ENCODE results near the gene RAB6B.

Gene RAB6B

DNA sequence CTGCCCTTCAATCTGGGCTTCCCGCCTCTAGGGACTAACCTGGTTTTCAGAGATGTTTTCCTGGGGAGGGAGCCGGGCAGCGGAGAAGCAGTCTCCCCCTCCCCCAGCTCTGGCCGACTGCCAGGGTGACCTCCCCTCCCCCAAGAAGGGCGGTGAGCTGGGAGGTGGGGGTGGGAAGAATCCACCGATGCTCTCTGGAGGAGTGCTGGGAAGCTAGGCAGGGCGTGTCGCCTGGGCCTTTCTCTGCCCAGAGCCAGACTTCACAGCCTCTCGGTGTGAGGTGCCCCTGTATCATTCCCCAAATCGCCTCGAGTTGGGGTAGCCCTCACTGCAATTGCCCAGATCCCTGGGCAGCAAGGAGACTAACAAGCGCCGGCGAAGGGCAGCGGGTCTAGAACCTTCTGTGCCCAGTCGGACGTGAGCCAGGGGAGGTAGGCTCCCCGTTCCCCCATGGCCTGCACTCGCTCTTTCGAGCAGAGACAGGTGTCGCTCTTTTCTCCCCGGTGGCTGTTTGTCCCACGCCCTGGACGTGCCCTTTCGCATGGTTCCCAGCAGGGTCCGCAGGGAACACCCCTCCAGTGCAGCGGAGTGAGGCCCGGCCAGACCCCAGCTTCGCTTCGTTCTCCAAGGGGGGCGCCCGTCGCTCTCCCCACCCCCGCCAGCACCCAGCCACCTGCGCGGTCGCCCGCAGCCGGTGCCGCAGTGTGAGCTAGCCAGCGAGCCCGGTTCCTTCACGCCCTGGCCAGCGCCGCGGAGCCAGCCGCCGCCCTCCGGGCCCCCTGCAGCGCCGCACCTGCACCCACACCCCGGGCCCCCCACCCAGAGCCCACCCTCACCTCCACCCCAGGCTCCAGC is 1.1 kb downstream of the RAB6B start:
- DNase-seq (ENCODE audit: low read depth, low spot score): no peak

- no peak for DNase-seq (ENCODE audit: low read depth, low spot score)
These were observed 1.9 kb downstream of the RAB6B start for GRCh38 chr3:133893683-133894352.

- DNase-seq (ENCODE audit: low read depth, low spot score): no peak
These were observed 3.0 kb downstream of the RAB6B start for GRCh38 chr3:133892541-133893231.

GRCh38 chr3:133891662-133892378 is 3.9 kb downstream of the RAB6B start:
- no peak for DNase-seq (ENCODE audit: low read depth, low spot score)

- DNase-seq (ENCODE audit: low read depth, low spot score): no peak
These were observed 4.6 kb downstream of the RAB6B start for GRCh38 chr3:133890972-133891644.

DNA sequence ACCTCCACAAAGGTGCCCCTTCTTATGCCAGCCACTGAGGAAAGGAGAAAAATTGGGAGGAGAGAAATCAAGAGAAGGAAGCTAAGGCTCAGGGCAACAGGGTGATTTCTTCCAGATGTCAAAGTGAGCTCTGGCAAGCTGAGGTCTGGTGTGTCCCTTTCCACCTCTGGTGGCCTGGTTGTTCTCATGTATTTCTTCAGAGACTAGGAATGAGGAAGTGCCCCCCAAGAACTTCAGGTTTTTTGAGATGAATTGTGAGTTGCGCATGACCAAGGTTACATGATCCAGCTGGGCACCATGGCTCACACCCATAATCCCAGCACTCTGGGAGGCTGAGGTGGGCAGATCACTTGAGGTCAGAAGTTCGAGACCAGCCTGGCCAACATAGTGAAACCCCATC is 5.6 kb downstream of the RAB6B start:
- no peak for DNase-seq (ENCODE audit: low read depth, low spot score)

GRCh38 chr3:133888726-133889340 is 6.8 kb downstream of the RAB6B start:
- no peak for DNase-seq (ENCODE audit: low read depth, low spot score)

DNA sequence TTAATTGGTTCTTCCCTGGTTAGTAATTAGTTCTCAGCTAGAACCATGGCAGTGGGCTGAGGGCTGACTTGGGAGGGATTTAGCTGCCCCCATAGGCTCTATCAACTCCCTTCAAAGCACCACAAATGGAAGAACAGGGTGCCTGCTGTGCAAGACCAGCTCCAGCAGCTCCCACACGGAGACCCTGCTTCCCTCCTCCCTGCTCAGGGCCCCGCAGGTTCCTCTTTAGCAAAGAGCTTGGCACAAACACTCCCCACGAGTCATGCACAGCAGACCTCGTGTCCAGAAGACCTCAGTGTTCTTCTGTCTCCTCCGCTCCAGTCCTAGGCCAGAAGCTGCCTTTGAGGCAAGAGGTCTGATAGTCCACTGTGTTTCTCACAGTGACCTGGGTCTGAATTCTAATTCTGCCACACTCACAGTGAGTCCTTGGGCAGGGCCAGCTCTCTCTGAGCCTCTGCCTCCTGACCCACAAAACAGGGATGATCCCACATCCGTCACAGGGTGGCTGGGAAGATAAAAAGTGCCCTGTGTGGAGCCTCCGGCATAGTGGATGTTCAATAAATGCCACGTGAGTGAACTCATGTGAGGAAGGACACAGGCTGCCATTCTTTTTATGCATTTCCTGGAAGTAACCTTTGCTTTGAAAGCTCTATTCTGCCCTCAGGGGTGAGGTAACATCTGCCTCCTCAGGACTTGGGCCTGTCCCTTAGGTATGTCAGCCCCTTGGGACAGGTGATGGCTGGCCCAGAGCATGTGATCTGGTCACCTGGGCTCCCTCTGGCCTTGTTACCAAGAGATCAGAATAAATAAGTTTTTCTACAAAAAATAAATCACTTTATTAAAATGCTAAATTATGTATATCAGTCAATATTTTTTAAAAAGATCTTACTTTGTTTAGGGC is 7.6 kb downstream of the RAB6B start:
- DNase-seq (ENCODE audit: low read depth, low spot score): no peak

DNA sequence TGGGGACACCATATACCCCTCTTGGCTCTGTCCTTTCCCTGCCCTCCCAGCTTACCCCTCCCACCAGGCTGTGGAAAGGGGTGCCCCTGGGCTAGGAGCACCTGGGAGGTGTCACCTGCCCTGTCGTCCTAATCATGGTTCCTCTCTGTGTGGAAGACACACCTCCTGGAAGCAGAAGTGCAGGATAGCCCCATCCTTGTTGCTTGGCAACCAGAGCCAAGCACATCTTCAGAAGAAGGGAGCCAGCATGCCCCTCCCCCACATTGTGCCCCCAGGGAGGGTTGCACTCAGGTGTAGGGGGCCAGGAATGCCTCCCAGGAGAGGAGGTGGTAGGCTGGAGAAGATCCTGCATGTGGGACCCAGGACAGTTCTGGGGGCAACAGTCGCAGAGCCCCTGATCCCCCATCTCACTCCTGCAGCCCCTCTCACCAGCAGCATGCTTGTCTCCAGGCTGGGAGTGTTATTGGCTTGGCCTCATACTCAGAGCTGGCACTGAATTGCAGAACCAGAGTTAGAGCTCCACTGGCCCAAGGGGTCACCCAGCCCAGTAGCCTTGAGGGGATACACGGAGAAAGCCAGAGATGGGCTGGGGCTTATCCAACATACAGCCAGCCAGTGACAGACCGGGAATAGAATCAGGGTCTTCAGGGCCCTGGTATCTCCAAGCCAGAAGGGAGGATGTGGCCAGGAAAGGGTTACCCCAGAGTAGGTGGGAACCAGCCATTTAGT is 8.4 kb downstream of the RAB6B start:
- DNase-seq (ENCODE audit: low read depth, low spot score): no peak

GRCh38 chr3:133886031-133886722 is 9.5 kb downstream of the RAB6B start:
- DNase-seq (ENCODE audit: low read depth, low spot score): no peak

DNA sequence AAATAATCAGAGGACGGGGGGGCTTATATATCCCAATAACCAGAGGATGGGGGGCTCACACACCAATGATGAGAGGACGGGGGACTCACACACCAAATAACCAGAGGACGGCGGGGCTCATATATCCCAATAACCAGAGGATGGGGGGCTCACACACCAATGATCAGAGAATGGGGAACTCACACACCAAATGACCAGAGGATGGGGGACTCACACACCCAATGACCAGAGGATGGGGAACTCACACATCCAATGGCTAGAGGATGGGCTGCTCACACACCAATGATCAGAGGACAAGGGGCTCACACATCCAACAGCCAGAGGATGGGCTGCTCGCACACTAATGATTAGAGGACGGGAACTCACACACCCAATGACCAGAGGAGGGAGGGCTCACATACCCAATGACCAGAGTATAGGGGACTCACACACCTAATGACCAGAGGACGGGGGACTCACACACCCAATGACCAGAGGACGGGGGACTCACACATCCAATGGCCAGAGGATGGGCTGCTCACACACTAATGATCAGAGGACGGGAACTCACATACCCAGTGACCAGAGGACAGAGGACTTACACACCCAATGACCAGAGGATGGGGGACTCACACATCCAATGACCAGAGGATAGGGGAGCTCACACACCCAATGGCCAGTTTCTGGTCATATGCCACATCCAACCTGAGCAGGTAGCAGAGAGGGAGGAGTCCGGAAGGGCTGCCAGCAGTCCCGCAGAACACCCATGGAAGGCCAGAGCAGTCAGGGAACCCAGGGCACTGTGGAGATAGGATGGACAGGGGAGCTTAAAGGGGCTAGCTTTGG is 10.6 kb downstream of the RAB6B start:
- no peak for DNase-seq (ENCODE audit: low read depth, low spot score)

DNA sequence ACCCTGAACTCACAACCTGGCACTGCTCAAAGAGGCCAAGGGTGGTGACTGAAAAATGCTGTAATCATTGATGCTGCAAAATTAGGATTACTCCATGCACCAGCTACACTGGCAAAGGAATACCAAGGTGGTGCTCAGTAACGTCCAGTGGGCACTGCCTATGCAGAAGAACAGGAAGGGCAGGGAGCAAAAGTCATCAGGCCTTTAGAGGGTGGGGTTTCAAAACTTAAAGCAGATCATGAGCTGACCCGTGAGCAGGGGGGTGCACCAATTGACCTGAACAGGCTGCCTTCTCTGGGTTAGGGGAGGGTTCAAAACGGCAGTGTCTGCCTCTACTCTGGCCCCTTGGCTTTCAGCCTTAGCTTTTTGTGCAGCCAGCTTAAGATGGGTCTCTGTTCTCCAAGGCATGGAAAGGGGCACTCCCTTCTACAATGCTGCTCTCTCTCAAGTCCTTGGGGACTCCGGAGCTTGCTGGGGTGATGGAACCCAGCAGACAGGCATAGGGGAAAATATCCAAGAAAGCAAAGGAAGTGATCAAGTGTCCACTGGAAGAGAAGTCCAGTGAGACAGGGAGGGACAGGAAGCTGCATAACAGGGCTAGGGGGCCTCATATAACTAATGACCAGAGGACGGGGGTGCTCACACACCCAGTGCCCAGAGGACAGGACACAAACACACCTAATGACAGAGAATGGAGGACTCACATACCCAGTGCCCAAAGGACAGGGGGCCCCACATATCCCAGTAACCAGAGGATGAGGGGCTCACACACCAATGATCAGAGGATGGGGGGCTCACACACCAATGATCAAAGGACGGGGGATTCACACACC is 11.4 kb downstream of the RAB6B start:
- no peak for DNase-seq (ENCODE audit: low read depth, low spot score)

GRCh38 chr3:133883641-133884040 is 12.0 kb downstream of the RAB6B start:
- DNase-seq (ENCODE audit: low read depth, low spot score): no peak

GRCh38 chr3:133882986-133883586 is 12.6 kb downstream of the RAB6B start:
- DNase-seq (ENCODE audit: low read depth, low spot score): no peak

DNA sequence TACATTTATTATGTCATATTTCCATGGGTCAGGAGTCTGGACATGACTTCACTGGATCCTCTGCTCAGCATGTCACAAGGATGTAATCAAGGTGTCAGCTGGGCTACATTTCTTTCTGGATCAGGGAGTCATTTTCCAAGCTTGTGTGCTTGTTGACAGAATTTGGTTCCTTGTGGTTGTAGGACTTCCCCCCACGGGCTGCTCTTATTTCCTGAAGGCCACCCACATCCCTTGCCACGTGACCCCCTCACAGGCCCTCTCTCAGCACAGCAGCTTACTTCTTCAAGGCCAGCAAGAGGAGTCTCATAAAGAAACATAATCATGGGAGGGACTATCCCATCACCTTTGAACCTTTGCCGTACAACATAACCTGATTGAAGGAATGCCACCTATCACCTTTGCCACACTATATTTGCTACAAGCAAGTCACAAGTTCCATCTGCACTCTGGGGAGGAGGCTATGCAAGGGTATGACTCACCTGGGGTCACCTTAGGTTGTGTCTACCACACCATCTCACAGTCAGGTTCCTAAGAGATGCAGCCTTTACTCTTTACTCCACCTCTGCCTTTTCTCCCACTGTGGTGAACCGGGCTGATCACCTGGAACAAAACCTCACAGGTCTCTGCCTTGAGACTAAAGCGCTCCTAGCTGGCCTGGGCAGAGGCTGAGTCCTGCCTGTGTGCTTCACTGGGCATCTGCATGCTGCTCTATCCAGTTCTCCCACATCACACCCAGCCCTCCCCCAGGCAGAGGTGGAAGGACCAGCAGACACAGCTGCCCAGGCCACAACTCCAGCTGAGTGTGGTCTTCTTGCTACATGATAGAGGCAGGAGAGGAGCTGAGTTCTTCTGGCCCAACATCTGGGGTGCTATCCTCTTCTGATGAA is 13.5 kb downstream of the RAB6B start:
- no peak for DNase-seq (ENCODE audit: low read depth, low spot score)
